ENCODE measurements around the gene GLIPR1L2. TPM values are rescaled to one million over a fixed set of nuclear protein-coding genes. Genes with fewer than 3 reads are reported as not detected.

GLIPR1L2 gene
- total RNA-seq, 1 experiment from 2014 or later, result 0.35 TPM

DNA sequence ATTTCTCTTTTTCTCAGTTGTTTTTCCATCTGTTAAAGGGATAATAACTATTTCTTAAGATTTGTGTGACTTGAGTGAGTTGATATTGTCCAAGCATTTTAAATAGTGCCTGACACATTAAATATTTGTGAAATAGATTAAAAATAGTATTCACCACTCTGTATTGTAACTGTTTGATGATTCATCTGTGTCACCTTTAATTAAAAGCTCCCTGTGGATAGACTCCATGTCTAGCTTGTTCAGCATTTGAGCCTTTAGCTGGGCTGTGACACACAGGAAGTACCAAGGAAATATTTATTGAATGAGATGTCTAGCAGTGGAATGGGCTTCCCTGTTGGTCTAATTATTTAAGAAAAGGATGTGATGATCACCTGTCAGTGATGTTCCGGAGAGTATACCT lies 1.8 kb upstream of the GLIPR1L2 start:
- peaks cover 0 to 7% (median 0%) of the 10 kb centered on the region in 3 experiments; a peak in 2 of 7 replicates for H3K36me3 Mint-ChIP-seq (ENCODE audit: insufficient read depth in 1 of 3, low read depth in 3 of 3)
- H2BK120ac ChIP-seq (ENCODE audit: low read depth, low read length, poor library complexity, severe bottlenecking), result no peak overlapping the region
- H3K27ac ChIP-seq (ENCODE audit: insufficient read length, low read depth, low read length), result no peak overlapping the region
- H3K23ac ChIP-seq (ENCODE audit: insufficient read length, low read depth, low read length), result no peak overlapping the region
- peaks cover 17 to 24% of the 10 kb centered on the region in 2 experiments for H3K4me1 Mint-ChIP-seq
- TF ChIP-seq, protein P1, sequence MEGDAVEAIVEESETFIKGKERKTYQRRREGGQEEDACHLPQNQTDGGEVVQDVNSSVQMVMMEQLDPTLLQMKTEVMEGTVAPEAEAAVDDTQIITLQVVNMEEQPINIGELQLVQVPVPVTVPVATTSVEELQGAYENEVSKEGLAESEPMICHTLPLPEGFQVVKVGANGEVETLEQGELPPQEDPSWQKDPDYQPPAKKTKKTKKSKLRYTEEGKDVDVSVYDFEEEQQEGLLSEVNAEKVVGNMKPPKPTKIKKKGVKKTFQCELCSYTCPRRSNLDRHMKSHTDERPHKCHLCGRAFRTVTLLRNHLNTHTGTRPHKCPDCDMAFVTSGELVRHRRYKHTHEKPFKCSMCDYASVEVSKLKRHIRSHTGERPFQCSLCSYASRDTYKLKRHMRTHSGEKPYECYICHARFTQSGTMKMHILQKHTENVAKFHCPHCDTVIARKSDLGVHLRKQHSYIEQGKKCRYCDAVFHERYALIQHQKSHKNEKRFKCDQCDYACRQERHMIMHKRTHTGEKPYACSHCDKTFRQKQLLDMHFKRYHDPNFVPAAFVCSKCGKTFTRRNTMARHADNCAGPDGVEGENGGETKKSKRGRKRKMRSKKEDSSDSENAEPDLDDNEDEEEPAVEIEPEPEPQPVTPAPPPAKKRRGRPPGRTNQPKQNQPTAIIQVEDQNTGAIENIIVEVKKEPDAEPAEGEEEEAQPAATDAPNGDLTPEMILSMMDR (conservative IDR thresholded peaks at IDR 0.05), result no peak
- no peak overlapping the region for H3K56ac ChIP-seq (ENCODE audit: insufficient read length, low read depth, low read length)
- H3T11ph ChIP-seq (ENCODE audit: low read length), result no peak overlapping the region
- no peak overlapping the region for H4K8ac ChIP-seq (replicated peaks; ENCODE audit: insufficient read length, low read depth, low read length)
- no peak overlapping the region for H3K4me2 ChIP-seq (ENCODE audit: insufficient read depth, insufficient read length, low read length)
- DNase-seq, result no peak
- no peak overlapping the region for H4K5ac ChIP-seq (ENCODE audit: insufficient read length, low read depth, low read length)
- no peak overlapping the region for H2BK12ac ChIP-seq (ENCODE audit: insufficient read length, low read depth, low read length)
- H3K4me1 ChIP-seq (ENCODE audit: insufficient read depth, low read length), result no peaks in the 10 kb centered on the region
- H3K14ac ChIP-seq (ENCODE audit: insufficient read depth, low read length), result no peak overlapping the region
- H3K27me3 Mint-ChIP-seq (ENCODE audit: low read depth), result no peaks in the 10 kb centered on the region
- no CpG with 5 or more reads among the region's 1 CpG for WGBS (ENCODE audit: extremely low coverage, insufficient read length, low lambda C conversion rate)
- no peak overlapping the region for H2BK20ac ChIP-seq (ENCODE audit: low read depth, low read length, poor library complexity, severe bottlenecking)
- peaks cover 3% of the 10 kb centered on the region for H3K23me2 ChIP-seq (ENCODE audit: insufficient read length, low read depth, low read length, poor library complexity, severe bottlenecking)
- no peak overlapping the region for H3K4ac ChIP-seq (ENCODE audit: low read depth, low read length)
- H3K9me3 Mint-ChIP-seq, result no peaks in the 10 kb centered on the region
- no peak overlapping the region for H2AK5ac ChIP-seq (ENCODE audit: insufficient read length, low read length)
- H4K20me1 ChIP-seq (ENCODE audit: control insufficient read depth, insufficient read depth, insufficient read length), result no peaks in the 10 kb centered on the region
- no peak overlapping the region for H3K27ac Mint-ChIP-seq
- H3K9ac ChIP-seq (ENCODE audit: extremely low read depth, insufficient read length, low read length), result no peak overlapping the region
- no peak overlapping the region for H2BK5ac ChIP-seq (ENCODE audit: insufficient read length, low read length)
- H2BK15ac ChIP-seq (ENCODE audit: low read depth, low read length), result no peak overlapping the region
- H2AFZ ChIP-seq (ENCODE audit: low read length), result no peak overlapping the region
- H3K18ac ChIP-seq (ENCODE audit: insufficient read length, low read depth, low read length), result no peak overlapping the region
- no peaks in the 10 kb centered on the region for H3K79me1 ChIP-seq (ENCODE audit: insufficient read depth, low read depth, low read length, poor library complexity, severe bottlenecking)
- no peak overlapping the region for H4K91ac ChIP-seq (ENCODE audit: insufficient read length, low read depth, low read length)
- H3K27me3 ChIP-seq (ENCODE audit: insufficient read depth, low read length), result no peaks in the 10 kb centered on the region
- H3K4me3 Mint-ChIP-seq, result no peak overlapping the region
- no peaks in the 10 kb centered on the region for H3K79me2 ChIP-seq (ENCODE audit: insufficient read depth, low read length)
- no peaks in the 10 kb centered on the region for H3K9me3 ChIP-seq (ENCODE audit: control insufficient read depth, low read depth, low read length)

All from H9 (cell line).